GM19452 (cell line): ENCODE results near the gene USP20.

Experiments used
- ATAC-seq: cut with Tn5 transposase; IDR thresholded peaks from one replicate; pipeline ENCODE4 v1.9.1; 2021; ENCODE audit not compliant: unreplicated experiment

The USP20 gene

GRCh38 chr9:129914051-129914450 lies 78.8 kb downstream of the USP20 start:
- ATAC-seq: no peak

- ATAC-seq: no peak
Measured at GRCh38 chr9:129916707-129917106, 81.4 kb downstream of the USP20 start.

- ATAC-seq: no peak
Measured at GRCh38 chr9:129918296-129918950, 83.2 kb downstream of the USP20 start.

- no peak for ATAC-seq
Measured at GRCh38 chr9:129919277-129919676, 84.0 kb downstream of the USP20 start.

DNA sequence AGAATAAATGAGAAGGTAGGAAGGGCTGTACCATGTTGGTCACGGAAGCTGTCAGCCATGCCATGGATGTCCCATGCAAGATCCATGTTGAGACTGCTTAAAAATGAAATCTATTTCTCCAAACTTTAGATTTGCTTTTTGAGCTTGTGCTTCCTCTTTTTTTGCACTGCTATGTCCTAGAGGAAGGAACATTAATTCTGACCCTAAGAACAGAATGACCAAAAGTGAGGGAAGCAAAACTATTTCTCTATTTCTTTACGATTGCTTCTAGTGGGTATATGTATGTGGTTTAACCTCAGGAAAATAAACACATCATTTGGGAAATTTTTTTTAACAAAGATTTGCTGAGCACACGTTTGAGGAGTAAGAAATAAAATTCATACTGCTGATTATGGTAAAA lies 84.6 kb downstream of the USP20 start:
- ATAC-seq: no peak

DNA sequence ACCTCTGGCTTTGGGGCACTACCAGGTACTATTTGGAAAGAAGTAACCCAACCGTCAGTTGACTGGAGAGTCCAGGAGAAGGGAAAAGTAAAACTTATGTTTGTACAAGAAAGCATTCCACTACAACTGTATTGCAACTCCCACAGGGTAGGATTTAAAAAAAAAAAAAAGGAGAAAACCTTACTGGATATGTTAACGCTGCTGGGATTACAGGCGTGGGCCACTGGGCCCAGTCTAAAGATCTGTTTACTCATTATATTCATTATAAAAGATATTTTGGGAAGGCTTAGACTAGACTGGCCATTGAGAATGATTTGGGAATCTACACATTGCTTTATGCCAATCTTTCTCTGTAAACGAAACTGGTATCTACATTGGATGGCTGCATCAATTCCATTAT lies 86.6 kb downstream of the USP20 start:
- ATAC-seq: no peak

DNA sequence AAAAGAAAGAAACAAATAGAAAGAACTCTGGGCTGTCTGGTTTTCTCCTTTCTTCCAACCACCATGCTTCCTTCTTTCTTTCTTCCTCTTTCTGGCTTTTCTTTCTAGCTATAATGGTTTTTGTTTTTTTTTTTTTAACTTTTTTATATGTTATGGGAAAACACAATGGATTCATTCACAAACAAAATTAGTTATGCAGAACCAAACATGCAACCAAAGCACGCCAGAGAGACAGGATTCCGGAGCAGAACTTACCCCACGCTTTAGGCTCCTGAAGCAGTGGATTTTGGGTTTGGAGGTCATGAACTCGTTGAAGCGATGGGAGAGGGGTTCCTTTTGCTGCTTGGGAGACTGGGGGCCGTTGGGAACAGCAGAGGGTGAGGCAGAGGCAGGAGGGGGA lies 88.3 kb downstream of the USP20 start:
- ATAC-seq: no peak

DNA sequence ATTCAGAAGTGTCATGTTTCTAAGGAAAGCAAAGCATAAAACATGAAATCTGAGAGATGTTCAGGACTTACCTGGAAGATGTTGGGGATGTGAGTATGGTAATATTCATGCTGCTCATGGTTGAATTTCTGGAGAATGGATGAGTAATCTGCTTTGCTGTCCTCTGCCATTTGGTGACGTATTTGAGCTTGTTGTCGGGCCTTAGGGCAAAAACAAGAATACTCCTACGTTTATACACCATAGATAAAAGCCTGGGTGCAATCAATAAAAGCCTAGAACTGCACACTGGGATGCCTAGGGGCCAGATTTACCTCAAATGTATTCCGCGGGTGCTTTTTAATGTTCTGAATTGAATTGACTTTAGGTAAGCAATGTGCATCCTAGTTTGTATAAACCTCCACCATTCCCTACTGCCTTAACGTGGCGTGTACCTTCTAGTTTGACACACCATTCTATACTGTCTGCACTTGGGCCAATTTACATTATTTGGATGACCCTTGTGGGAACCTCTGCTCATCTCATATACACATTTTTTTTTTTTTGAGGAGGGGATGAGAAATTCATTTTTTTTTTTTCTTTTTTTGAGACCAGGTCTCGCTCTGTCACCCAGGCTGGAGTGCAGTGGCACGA lies 94.4 kb downstream of the USP20 start:
- ATAC-seq: no peak

DNA sequence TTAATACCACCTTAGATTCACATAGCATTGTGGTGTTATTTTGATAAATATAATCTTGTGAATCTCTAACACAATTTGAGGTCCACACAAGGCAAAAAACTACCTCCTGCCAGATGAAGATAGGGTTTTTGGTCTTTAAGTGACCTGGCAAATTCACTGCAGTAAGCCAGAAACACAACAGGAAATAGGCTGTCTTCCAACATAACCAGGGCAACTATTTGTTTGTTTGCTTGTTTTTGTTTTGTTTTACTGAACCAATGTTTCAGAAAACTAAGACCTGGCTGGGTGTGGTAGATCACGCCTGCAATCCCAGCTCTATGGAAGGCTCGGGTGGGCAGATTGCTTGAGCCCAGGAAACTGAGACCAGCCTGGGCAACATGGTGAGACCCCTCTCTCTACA lies 95.5 kb downstream of the USP20 start:
- ATAC-seq: no peak
